Liver (tissue), 9 donors: Measurements from ENCODE around the gene AP4E1. TPM values are rescaled to one million over a fixed set of nuclear protein-coding genes. Genes with fewer than 3 reads are reported as not detected.

Experiments
- DNase-seq: peaks from one replicate; pipeline ENCODE4 v3.0.0-alpha.2; 2017; ENCODE audit warnings: low spot score
- H3K27ac ChIP-seq, 2 donors: one replicate each; pipeline ENCODE4 v1.7.0; 2013; ENCODE audit warnings: inconsistent platforms in 2 of 2, low read length in 2 of 2, control low read depth in 1 of 2, low read depth in 1 of 2, mild to moderate bottlenecking in 1 of 2
- H3K27me3 ChIP-seq, 4 donors: one replicate each; pipeline versions ENCODE4 v1.6.1 to v1.7.0; 2013; ENCODE audit warnings: low read length in 3 of 4, inconsistent platforms in 1 of 4, mild to moderate bottlenecking in 1 of 4, moderate library complexity in 1 of 4; ENCODE audit not compliant: control insufficient read depth in 4 of 4, insufficient read depth in 4 of 4
- H3K36me3 ChIP-seq, 4 donors: one replicate each; pipeline versions ENCODE4 v1.6.1 to v1.7.0; 2013; ENCODE audit warnings: low read length in 3 of 4, mild to moderate bottlenecking in 3 of 4, low read depth in 1 of 4, moderate library complexity in 1 of 4; ENCODE audit not compliant: control insufficient read depth in 4 of 4, insufficient read depth in 3 of 4
- H3K4me1 ChIP-seq, 4 donors: one replicate each; pipeline versions ENCODE4 v1.6.1 to v1.7.0; 2013; ENCODE audit warnings: low read length in 3 of 4, mild to moderate bottlenecking in 3 of 4, moderate library complexity in 1 of 4; ENCODE audit not compliant: control insufficient read depth in 4 of 4, insufficient read depth in 4 of 4
- H3K4me3 ChIP-seq, 3 donors: one replicate each; pipeline versions ENCODE4 v1.6.1 to v1.7.0; 2013; ENCODE audit warnings: low read length in 3 of 3, control low read depth in 1 of 3, low read depth in 1 of 3, mild to moderate bottlenecking in 1 of 3
- H3K9ac ChIP-seq, 2 donors: one replicate each; pipeline ENCODE4 v1.7.0; 2013; ENCODE audit warnings: low read length in 2 of 2, mild to moderate bottlenecking in 2 of 2, moderate library complexity in 2 of 2, control low read depth in 1 of 2, low read depth in 1 of 2
- H3K9me3 ChIP-seq, 4 donors: one replicate each; pipeline versions ENCODE4 v1.6.1 to v1.7.0; 2013; ENCODE audit warnings: low read length in 3 of 4; ENCODE audit not compliant: control insufficient read depth in 4 of 4
- CTCF ChIP-seq: fragments of 150-350 bp; IDR thresholded peaks from 2 replicates; pipeline ENCODE4 v1.5.1; 2017; ENCODE audit warnings: improper control_type of control experiment, low read depth, low read length; ENCODE audit not compliant: missing input control
- EGR1 ChIP-seq, 2 donors: IDR thresholded peaks; 2 replicates each; pipeline ENCODE4 v1.6.1; 2016 to 2018; ENCODE audit warnings: antibody characterized with exemption in 2 of 2, low read depth in 2 of 2
- FOXA1 ChIP-seq: IDR thresholded peaks from 2 replicates; pipeline ENCODE4 v1.6.1; 2016; ENCODE audit warnings: antibody characterized with exemption
- FOXA2 ChIP-seq: IDR thresholded peaks from 2 replicates; pipeline ENCODE4 v1.6.1; 2016; ENCODE audit warnings: antibody characterized with exemption
- GABPA ChIP-seq, 2 donors: IDR thresholded peaks in 1 of 2; conservative IDR thresholded peaks in 1 of 2; 2 replicates each; pipeline ENCODE4 v1.6.1; 2016; ENCODE audit warnings: antibody characterized with exemption in 2 of 2, mild to moderate bottlenecking in 1 of 2, moderate library complexity in 1 of 2
- HNF4A ChIP-seq, 2 donors: conservative IDR thresholded peaks; 2 replicates each; pipeline ENCODE4 v1.6.1; 2016; ENCODE audit warnings: antibody characterized with exemption in 2 of 2, mild to moderate bottlenecking in 2 of 2
- HNF4G ChIP-seq: IDR thresholded peaks from 2 replicates; pipeline ENCODE4 v1.6.1; 2016; ENCODE audit warnings: antibody characterized with exemption
- JUND ChIP-seq, 2 donors: IDR thresholded peaks; 2 replicates each; pipeline ENCODE4 v1.6.1; 2016; ENCODE audit warnings: antibody characterized with exemption in 2 of 2
- MAX ChIP-seq: IDR thresholded peaks from 2 replicates; pipeline ENCODE4 v1.6.1; 2016; ENCODE audit warnings: antibody characterized with exemption
- NR2F2 ChIP-seq: IDR thresholded peaks from 2 replicates; pipeline ENCODE4 v1.6.1; 2016; ENCODE audit warnings: antibody characterized with exemption
- RAD21 ChIP-seq, 2 donors: IDR thresholded peaks; 2 replicates each; pipeline ENCODE4 v1.6.1; 2016; ENCODE audit warnings: antibody characterized with exemption in 2 of 2, mild to moderate bottlenecking in 2 of 2
- RXRA ChIP-seq, 2 donors: IDR thresholded peaks; 2 replicates each; pipeline ENCODE4 v1.6.1; 2017 to 2018; ENCODE audit warnings: antibody characterized with exemption in 2 of 2, mild to moderate bottlenecking in 1 of 2
- SP1 ChIP-seq: IDR thresholded peaks from 2 replicates; pipeline ENCODE4 v1.6.1; 2018; ENCODE audit warnings: antibody characterized with exemption, mild to moderate bottlenecking
- TAF1 ChIP-seq: conservative IDR thresholded peaks from 2 replicates; pipeline ENCODE4 v1.6.1; 2016; ENCODE audit warnings: antibody characterized with exemption, mild to moderate bottlenecking
- YY1 ChIP-seq: IDR thresholded peaks from 2 replicates; pipeline ENCODE4 v1.6.1; 2016; ENCODE audit warnings: antibody characterized with exemption, mild to moderate bottlenecking
- ZBTB33 ChIP-seq: IDR thresholded peaks from 2 replicates; pipeline ENCODE4 v1.6.1; 2016; ENCODE audit warnings: antibody characterized with exemption
- WGBS: extraction: QIAGEN DNeasy Blood & Tissue Kit; methylation state at CpG from one replicate; pipeline ENCODE4 v1.1.7; 2013; 5-methylcytosine and 5-hydroxymethylcytosine counted together
- polyA plus RNA-seq, 2 donors: library from polyadenylated mRNA; stranded (reverse) in 1 of 2; unstranded in 1 of 2; fragments of 200-250 nt in 1 of 2; fragments of >200 nt in 1 of 2; fragmentation: Nextera tagmentation in 1 of 2; extraction: Ambion mirVana in 1 of 2; gene quantifications; one replicate each; pipeline versions ENCODE4 v1.2.1 to v1.2.3, GENCODE V29; 2013 to 2015
- total RNA-seq, 2 donors: library from RNA; depleted of rRNA; stranded (reverse); fragments of >200 nt; gene quantifications; one replicate each; pipeline ENCODE4 v1.2.3, GENCODE V29; 2014
- TF ChIP-seq, protein P1 (sequence below): IDR thresholded peaks from 2 replicates; pipeline ENCODE4 v1.6.1; 2016; ENCODE audit warnings: antibody characterized with exemption
- TF ChIP-seq, protein P2 (sequence below): IDR thresholded peaks from 2 replicates; pipeline ENCODE4 v1.6.1; 2016; ENCODE audit warnings: antibody characterized with exemption, mild to moderate bottlenecking
- donor health status: healthy.
- donor health status: healthy.
- donor health status: healthy.
- donor health status: healthy.
- donor health status: healthy.

AP4E1 gene
- total and polyA plus RNA-seq, 4 donors, result 1.3 to 10.2 (median 4.6) TPM

DNA sequence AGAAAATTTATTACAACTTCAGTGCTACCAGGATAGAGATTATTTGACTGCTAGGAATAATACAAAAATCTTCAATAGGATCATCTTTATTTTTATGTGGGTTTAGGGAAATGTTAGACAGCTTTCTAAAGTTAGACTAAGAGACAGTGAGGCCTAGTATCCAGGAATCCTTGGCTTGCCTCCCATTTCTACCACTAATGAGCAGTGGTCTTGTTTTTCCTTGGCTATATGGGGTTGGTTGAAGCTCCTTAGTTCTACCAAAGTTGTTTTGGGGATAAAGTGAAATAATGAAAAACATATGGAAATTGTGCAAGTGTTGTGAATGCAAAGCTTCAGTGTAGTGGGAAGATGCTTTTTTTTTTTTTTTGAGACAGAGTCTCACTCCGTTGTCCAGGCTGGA is 16.8 kb downstream of the AP4E1 start:
- no peak overlapping the region for H3K27ac ChIP-seq
- 94% methylated on average over 1 of the region's 1 CpG for WGBS
- no peak overlapping the region for H3K9ac ChIP-seq
- H3K4me1 ChIP-seq, result no peaks in the 10 kb centered on the region
- H3K4me3 ChIP-seq, result no peak overlapping the region
- peaks cover 9 to 24% (median 17%) of the 10 kb centered on the region in 4 donors for H3K36me3 ChIP-seq
- H3K27me3 ChIP-seq, result no peaks in the 10 kb centered on the region
- TF ChIP-seq EGR1 (IDR thresholded peaks at IDR 0.05; ENCODE audit: low read depth in 2 of 2) (no peak), RAD21 (IDR thresholded peaks at IDR 0.05) (no peak), NR2F2 (no peak), JUND (IDR thresholded peaks at IDR 0.05) (no peak), YY1 (no peak), ZBTB33 (no peak), FOXA2 (no peak)
- no peaks in the 10 kb centered on the region for H3K9me3 ChIP-seq
- no peak for DNase-seq

DNA sequence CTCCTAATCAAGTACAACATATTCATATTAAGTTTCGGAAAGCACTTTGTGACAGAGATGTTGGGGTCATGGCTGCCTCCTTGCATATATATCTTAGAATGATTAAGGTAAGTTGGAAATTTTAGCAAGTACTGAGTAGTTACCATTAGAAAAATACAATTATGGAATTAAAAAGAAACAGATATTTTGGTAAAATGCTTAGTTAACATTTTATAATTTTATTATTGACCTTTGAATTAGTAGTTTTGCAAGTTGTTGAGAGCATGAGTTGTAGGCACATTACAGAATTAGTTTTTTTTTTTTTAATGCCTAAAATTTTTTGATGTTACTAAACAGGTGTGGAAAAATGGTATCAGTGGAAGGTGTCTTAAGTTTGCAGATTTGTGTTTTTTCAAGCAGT is 20.6 kb downstream of the AP4E1 start:
- Histone ChIP-seq H3K9ac (no peak overlapping the region), H3K4me1 (no peaks in the 10 kb centered on the region), H3K9me3 (no peaks in the 10 kb centered on the region), H3K4me3 (no peak overlapping the region), H3K36me3 (peaks cover 6 to 26% (median 17%) of the 10 kb centered on the region in 4 donors), H3K27me3 (no peaks in the 10 kb centered on the region), H3K27ac (no peak overlapping the region)
- no peak for DNase-seq
- 96% methylated on average over 1 of the region's 1 CpG for WGBS
- TF ChIP-seq RXRA (IDR thresholded peaks at IDR 0.05) (no peak), RAD21 (IDR thresholded peaks at IDR 0.05) (no peak), HNF4G (no peak), GABPA (IDR thresholded peaks at IDR 0.05 in 1 of 2, conservative IDR thresholded peaks at IDR 0.05 in 1 of 2) (no peak), NR2F2 (no peak), HNF4A (conservative IDR thresholded peaks at IDR 0.05) (no peak), FOXA1 (no peak), SP1 (no peak), EGR1 (IDR thresholded peaks at IDR 0.05; ENCODE audit: low read depth in 2 of 2) (no peak), FOXA2 (no peak), YY1 (no peak), MAX (no peak), JUND (IDR thresholded peaks at IDR 0.05) (no peak), TAF1 (no peak), CTCF (no peak), ZBTB33 (no peak)
- TF ChIP-seq, protein P1, sequence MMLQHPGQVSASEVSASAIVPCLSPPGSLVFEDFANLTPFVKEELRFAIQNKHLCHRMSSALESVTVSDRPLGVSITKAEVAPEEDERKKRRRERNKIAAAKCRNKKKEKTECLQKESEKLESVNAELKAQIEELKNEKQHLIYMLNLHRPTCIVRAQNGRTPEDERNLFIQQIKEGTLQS, result no peak
- TF ChIP-seq, protein P2, sequence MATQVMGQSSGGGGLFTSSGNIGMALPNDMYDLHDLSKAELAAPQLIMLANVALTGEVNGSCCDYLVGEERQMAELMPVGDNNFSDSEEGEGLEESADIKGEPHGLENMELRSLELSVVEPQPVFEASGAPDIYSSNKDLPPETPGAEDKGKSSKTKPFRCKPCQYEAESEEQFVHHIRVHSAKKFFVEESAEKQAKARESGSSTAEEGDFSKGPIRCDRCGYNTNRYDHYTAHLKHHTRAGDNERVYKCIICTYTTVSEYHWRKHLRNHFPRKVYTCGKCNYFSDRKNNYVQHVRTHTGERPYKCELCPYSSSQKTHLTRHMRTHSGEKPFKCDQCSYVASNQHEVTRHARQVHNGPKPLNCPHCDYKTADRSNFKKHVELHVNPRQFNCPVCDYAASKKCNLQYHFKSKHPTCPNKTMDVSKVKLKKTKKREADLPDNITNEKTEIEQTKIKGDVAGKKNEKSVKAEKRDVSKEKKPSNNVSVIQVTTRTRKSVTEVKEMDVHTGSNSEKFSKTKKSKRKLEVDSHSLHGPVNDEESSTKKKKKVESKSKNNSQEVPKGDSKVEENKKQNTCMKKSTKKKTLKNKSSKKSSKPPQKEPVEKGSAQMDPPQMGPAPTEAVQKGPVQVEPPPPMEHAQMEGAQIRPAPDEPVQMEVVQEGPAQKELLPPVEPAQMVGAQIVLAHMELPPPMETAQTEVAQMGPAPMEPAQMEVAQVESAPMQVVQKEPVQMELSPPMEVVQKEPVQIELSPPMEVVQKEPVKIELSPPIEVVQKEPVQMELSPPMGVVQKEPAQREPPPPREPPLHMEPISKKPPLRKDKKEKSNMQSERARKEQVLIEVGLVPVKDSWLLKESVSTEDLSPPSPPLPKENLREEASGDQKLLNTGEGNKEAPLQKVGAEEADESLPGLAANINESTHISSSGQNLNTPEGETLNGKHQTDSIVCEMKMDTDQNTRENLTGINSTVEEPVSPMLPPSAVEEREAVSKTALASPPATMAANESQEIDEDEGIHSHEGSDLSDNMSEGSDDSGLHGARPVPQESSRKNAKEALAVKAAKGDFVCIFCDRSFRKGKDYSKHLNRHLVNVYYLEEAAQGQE, result no peak
